GM19238 (cell line): ENCODE data around the gene OR6A2.
"Not testable (repeated sequence)": the region's sequence is repeated elsewhere in the genome, so short reads cannot be mapped to it uniquely, and the experiment has no call there.

Experiments used
- DNase-seq: peaks from one replicate; pipeline ENCODE4 v3.0.0; 2011; ENCODE audit warnings: low spot score; ENCODE audit not compliant: insufficient read length

Gene OR6A2

GRCh38 chr11:6799402-6799801 lies at the start of gene OR6A2:
Gene OR6A2 (minus strand): TSS chr11:6799689. CDS start chr11:6795708, 3,981 bp downstream.
- DNase-seq: no peak

GRCh38 chr11:6845383-6845782 lies 45.9 kb upstream of the OR6A2 start, which contains the start of gene OR10A5:
Gene OR10A5 (plus strand): TSS chr11:6845683. CDS start chr11:6845683, 0 bp downstream.
- no peak for DNase-seq

- DNase-seq: no peak
These were observed 44.9 kb upstream of the OR6A2 start for GRCh38 chr11:6844356-6844755.

GRCh38 chr11:6843670-6844069 lies 44.2 kb upstream of the OR6A2 start:
- DNase-seq: no peak

- DNase-seq: no peak
These were observed 42.2 kb upstream of the OR6A2 start for GRCh38 chr11:6841694-6842093.

- DNase-seq: no peak
These were observed 34.5 kb upstream of the OR6A2 start for GRCh38 chr11:6834021-6834420.

- DNase-seq: no peak
These were observed 33.9 kb upstream of the OR6A2 start for GRCh38 chr11:6833356-6833755.

- DNase-seq: no peak
These were observed 28.6 kb upstream of the OR6A2 start for GRCh38 chr11:6828103-6828502.

GRCh38 chr11:6825231-6825744 lies 25.8 kb upstream of the OR6A2 start:
- DNase-seq: no peak

- DNase-seq: no peak
These were observed 24.8 kb upstream of the OR6A2 start for GRCh38 chr11:6824136-6824823.

GRCh38 chr11:6818967-6819366 lies 19.5 kb upstream of the OR6A2 start:
- no peak for DNase-seq

- no peak for DNase-seq
These were observed 18.2 kb upstream of the OR6A2 start for GRCh38 chr11:6817694-6818093.

- DNase-seq: no peak
These were observed 14.2 kb upstream of the OR6A2 start for GRCh38 chr11:6813656-6814055.

GRCh38 chr11:6812390-6813005 lies 13.0 kb upstream of the OR6A2 start:
- peak; percentile 35 for DNase-seq

- DNase-seq: not testable (repeated sequence)
These were observed 1.6 kb upstream of the OR6A2 start for GRCh38 chr11:6801075-6801474.

- DNase-seq: no peak
These were observed 4.8 kb downstream of the OR6A2 start for GRCh38 chr11:6794639-6795038.

- no peak for DNase-seq
These were observed 8.9 kb downstream of the OR6A2 start for GRCh38 chr11:6790546-6790945.

GRCh38 chr11:6782720-6783119 lies 16.8 kb downstream of the OR6A2 start, which contains the start of gene OR2AG1:
Gene OR2AG1 (plus strand): TSS chr11:6783020. CDS start chr11:6785038, 2,018 bp downstream.
- DNase-seq: no peak

- no peak for DNase-seq
These were observed 18.7 kb downstream of the OR6A2 start for GRCh38 chr11:6780829-6781228.

GRCh38 chr11:6778518-6778917 lies 21.0 kb downstream of the OR6A2 start:
- no peak for DNase-seq

GRCh38 chr11:6771926-6772893 lies 27.3 kb downstream of the OR6A2 start, which contains the start of gene OR2AG2:
Gene OR2AG2 (minus strand): TSS chr11:6771976. CDS start chr11:6768957, 3,019 bp downstream.
- peak; percentile 7 for DNase-seq
